PFSK-1 (cell line): ENCODE data around the gene HSPH1.

Source experiments
- FOXP2 ChIP-seq: optimal IDR thresholded peaks from 2 replicates; pipeline ENCODE3; 2011; ENCODE audit warnings: borderline replicate concordance, control low read depth, inconsistent platforms; ENCODE audit not compliant: insufficient read depth; ENCODE audit errors: extremely low read length, extremely low read depth
- POLR2AphosphoS5 ChIP-seq: IDR thresholded peaks from 2 replicates; pipeline ENCODE4 v1.6.1; 2012; ENCODE audit warnings: low read depth, mild to moderate bottlenecking, control low read depth, low read length, moderate library complexity
- SIN3A ChIP-seq: IDR thresholded peaks from 2 replicates; pipeline ENCODE4 v1.6.1; 2012; ENCODE audit warnings: mild to moderate bottlenecking, low read length, moderate library complexity, borderline replicate concordance; ENCODE audit not compliant: insufficient read depth
- TAF1 ChIP-seq: IDR thresholded peaks from 2 replicates; pipeline ENCODE4 v1.6.1; 2012; ENCODE audit warnings: low read length, control low read depth, borderline replicate concordance; ENCODE audit not compliant: insufficient read depth
- TF ChIP-seq, protein P1 (sequence below), 2 experiments: IDR thresholded peaks; 2 replicates each; pipeline versions ENCODE4 v1.6.1 to v1.8.0; 2011 to 2012; ENCODE audit warnings: low read depth in 2 of 2, low read length in 2 of 2, control low read depth in 1 of 2, inconsistent platforms in 1 of 2, mild to moderate bottlenecking in 1 of 2, moderate library complexity in 1 of 2; ENCODE audit not compliant: insufficient read depth in 1 of 2

The HSPH1 gene

DNA sequence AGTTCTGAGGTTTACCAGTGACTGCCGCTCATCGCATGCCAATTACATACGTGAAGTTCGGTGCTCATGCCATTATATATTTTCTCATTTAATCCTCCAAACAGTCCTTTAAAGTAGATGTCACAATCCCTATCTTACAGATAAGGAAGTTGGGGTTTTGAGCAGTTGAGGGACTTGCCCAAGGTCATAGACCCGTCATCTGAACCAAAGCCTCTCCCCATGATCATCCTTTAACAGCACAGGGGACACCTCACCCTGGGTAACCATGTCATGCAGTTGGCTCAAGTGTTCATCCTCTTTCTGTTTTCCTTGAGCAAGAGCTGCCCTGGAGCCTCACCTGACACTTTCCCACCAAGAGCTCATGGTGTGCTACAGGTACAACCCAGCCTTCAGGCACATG lies 69.1 kb downstream of the HSPH1 start:
- TF ChIP-seq SIN3A, result no peak
- no peak for TF ChIP-seq POLR2AphosphoS5
- TF ChIP-seq, protein P1, sequence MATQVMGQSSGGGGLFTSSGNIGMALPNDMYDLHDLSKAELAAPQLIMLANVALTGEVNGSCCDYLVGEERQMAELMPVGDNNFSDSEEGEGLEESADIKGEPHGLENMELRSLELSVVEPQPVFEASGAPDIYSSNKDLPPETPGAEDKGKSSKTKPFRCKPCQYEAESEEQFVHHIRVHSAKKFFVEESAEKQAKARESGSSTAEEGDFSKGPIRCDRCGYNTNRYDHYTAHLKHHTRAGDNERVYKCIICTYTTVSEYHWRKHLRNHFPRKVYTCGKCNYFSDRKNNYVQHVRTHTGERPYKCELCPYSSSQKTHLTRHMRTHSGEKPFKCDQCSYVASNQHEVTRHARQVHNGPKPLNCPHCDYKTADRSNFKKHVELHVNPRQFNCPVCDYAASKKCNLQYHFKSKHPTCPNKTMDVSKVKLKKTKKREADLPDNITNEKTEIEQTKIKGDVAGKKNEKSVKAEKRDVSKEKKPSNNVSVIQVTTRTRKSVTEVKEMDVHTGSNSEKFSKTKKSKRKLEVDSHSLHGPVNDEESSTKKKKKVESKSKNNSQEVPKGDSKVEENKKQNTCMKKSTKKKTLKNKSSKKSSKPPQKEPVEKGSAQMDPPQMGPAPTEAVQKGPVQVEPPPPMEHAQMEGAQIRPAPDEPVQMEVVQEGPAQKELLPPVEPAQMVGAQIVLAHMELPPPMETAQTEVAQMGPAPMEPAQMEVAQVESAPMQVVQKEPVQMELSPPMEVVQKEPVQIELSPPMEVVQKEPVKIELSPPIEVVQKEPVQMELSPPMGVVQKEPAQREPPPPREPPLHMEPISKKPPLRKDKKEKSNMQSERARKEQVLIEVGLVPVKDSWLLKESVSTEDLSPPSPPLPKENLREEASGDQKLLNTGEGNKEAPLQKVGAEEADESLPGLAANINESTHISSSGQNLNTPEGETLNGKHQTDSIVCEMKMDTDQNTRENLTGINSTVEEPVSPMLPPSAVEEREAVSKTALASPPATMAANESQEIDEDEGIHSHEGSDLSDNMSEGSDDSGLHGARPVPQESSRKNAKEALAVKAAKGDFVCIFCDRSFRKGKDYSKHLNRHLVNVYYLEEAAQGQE (IDR thresholded peaks at IDR 0.05; ENCODE audit: insufficient read depth in 1 of 2, low read depth in 2 of 2, low read length in 2 of 2), result no peak
- no peak for TF ChIP-seq TAF1
- TF ChIP-seq FOXP2, result no peak

DNA sequence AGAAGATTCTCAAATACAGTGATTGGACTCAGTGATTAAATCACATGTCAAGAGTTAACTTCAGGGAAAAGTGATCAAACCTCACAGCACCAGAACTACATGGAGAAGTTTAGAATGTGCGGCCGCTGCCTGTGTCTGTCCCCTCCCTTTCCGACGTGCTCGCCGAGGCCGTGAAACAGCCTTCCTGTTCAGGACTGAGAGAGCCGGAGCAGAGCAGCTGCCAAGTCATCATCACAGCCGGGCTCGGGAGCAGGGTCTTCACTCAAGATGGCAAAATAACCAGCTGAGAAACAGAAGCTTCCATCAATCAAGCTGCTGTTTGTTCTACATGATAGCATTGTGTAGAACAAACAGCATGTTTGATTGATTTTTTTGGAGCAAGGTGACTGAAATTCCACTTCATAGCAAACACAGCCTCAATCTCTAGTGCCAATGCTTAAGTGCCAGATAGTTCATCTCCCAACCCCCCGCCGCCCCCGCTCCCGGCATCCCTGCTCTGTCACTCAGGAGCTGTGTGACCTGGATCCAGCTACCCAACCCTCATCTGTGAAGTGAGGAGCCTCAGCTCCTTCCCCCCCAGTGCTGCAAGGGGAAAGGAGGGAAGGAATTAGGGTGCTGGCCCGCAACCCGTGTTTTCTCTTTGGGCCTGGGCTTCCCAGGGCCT lies 70.6 kb downstream of the HSPH1 start:
- TF ChIP-seq SIN3A (no peak), TAF1 (no peak), FOXP2 (no peak), POLR2AphosphoS5 (no peak)
- TF ChIP-seq, protein P1 (IDR thresholded peaks at IDR 0.05; ENCODE audit: insufficient read depth in 1 of 2, low read depth in 2 of 2, low read length in 2 of 2), result no peak

DNA sequence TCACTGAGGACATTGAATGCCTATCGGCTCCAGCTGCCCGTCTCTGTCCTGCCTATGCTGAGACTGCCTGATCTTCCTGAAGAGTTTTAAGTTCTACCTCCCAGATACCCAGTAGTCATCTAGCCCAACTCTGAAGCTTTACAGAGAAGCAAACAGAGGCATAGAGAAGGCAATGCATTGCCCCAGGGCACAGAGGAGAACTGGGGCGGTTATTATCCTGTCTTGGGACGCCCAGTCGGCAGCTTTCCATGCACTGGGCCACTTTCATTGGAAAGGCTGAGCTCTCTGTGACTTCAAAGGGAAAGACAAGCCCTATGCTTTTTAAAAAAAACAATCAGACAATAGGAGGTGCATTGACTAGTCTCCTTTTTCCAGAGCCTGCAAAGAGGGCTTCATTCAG lies 71.6 kb downstream of the HSPH1 start:
- TF ChIP-seq TAF1 (no peak), FOXP2 (no peak), SIN3A (no peak), POLR2AphosphoS5 (no peak)
- TF ChIP-seq, protein P1 (IDR thresholded peaks at IDR 0.05; ENCODE audit: insufficient read depth in 1 of 2, low read depth in 2 of 2, low read length in 2 of 2), result no peak

DNA sequence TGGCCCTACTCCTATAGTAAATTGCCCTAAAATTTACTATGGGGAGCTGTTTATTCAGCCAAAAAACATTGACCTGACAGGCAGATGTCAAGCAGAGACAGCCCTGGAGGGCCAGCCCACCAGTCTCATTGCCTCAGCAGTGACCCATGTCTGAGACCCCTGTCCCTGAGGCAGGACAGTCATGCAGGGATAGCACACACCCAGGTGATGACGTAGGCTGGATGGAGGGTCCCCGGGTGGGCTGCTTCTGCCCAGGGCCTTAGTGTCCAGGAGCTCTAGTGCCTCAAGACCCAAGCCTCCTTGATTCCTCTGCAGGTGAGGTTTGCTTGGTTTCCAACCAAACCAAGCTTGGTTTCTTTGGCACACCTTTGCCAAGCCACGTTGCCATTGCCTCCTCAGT lies 72.1 kb downstream of the HSPH1 start:
- no peak for TF ChIP-seq TAF1
- no peak for TF ChIP-seq POLR2AphosphoS5
- no peak for TF ChIP-seq FOXP2
- TF ChIP-seq, protein P1 (IDR thresholded peaks at IDR 0.05; ENCODE audit: insufficient read depth in 1 of 2, low read depth in 2 of 2, low read length in 2 of 2), result no peak
- no peak for TF ChIP-seq SIN3A

DNA sequence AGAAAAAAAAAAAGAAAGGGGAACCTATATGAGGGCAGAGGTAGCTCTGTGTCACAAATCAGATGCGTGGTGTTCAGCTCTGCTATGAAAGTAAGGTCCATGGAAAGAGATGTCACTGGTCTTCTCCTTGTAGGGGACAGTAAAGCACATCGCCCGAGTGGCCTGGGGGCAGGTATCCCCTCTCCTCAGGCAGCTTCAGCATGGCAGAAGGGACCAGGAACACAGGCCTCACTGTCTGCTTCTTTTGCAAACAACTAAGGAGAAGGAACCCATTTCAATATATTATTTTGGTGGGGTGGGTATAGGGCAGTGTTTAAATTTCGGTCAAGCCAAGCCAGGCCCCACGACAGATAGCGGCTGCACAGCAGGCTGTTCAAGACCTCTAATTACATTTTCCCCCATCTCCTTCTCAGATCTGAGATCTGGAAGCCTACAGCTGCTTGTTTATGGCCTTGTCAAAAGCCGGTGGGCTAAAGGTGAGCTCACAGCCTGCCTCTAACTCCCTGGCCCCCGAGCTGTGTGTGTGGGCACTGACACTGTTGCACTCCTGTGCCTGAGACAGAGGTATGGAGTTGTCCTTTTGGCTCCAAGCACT lies 72.8 kb downstream of the HSPH1 start:
- TF ChIP-seq, protein P1 (IDR thresholded peaks at IDR 0.05; ENCODE audit: insufficient read depth in 1 of 2, low read depth in 2 of 2, low read length in 2 of 2), result no peak
- TF ChIP-seq POLR2AphosphoS5, result no peak
